HCT116 (cell line): ENCODE results near the gene TTLL5. TPM values are rescaled to one million over a fixed set of nuclear protein-coding genes. Genes with fewer than 3 reads are reported as not detected.

Experiments
- ATAC-seq: fragments of 200-7000 bp; cut with Tn5 transposase; 2 replicates; pipeline ENCODE4 v1.9.1; 2020; ENCODE audit warnings: mild to moderate bottlenecking, moderate library complexity
- BruUV-seq: library from RNA; stranded (reverse); fragments of 400-500 nt; replicated peaks from 2 replicates; lab custom pipeline; 2021; lab: Mats Ljungman, UMichigan
- CTCF ChIA-PET: fragments of 300-600 bp; sonication (Branson Sonifier 250); formaldehyde crosslinking; loops from one replicate; lab custom pipeline; 2021; ENCODE audit warnings: antibody characterized with exemption; lab: Charles Lee
- POLR2A ChIA-PET: fragments of 300-600, 350-600 bp; sonication (Branson Sonifier 250); formaldehyde crosslinking; loops from one replicate; lab custom pipeline; 2021; ENCODE audit warnings: antibody characterized with exemption; lab: Charles Lee
- RAD21 ChIA-PET, 2 experiments: fragments of 300-600 bp; sonication (Branson Sonifier 250); formaldehyde crosslinking; loops; one replicate each; lab custom pipeline; 2023; ENCODE audit warnings: low total read pairs in 2 of 2; ENCODE audit not compliant: uncharacterized antibody in 2 of 2, unreplicated experiment in 2 of 2, low non-redundant PET in 1 of 2; lab: Charles Lee
- DNase-seq: peaks from one replicate; pipeline ENCODE4 v3.0.0-alpha.2; 2010; ENCODE audit warnings: low read depth, low spot score
- H2AFZ ChIP-seq: fragments of 200-600 bp; shearing (Covaris generic), sonication (generic); 2 replicates; pipeline ENCODE4 v1.6.1; 2017; ENCODE audit warnings: low read depth, mixed run types, mixed read lengths, antibody characterized with exemption, low read length; ENCODE audit not compliant: poor library complexity, severe bottlenecking
- H3K27ac ChIP-seq: 2 replicates; pipeline ENCODE4 v1.5.1; 2012; ENCODE audit warnings: low read depth, low read length
- H3K27me3 ChIP-seq: fragments of 200-600 bp; sonication (generic); 2 replicates; pipeline ENCODE4 v1.6.1; 2016; ENCODE audit warnings: mixed run types, low read length, mixed read lengths; ENCODE audit not compliant: insufficient read depth
- H3K36me3 ChIP-seq, 2 experiments: fragments of 200-500 bp in 1 of 2; fragments of 200-600 bp in 1 of 2; sonication (Bioruptor generic) in 1 of 2; sonication (generic) in 1 of 2; 2 replicates each; pipeline versions ENCODE4 v1.5.1 to v1.6.1; 2014 to 2016; ENCODE audit warnings: low read length in 2 of 2, inconsistent platforms in 1 of 2, mixed read lengths in 1 of 2, mixed run types in 1 of 2; ENCODE audit not compliant: insufficient read depth in 2 of 2, control insufficient read depth in 1 of 2
- H3K4me1 ChIP-seq, 2 experiments: fragments of 200-600 bp in 1 of 2; sonication (generic) in 1 of 2; 2 replicates each; pipeline versions ENCODE4 v1.5.1 to v1.6.1; 2012 to 2017; ENCODE audit warnings: low read length in 2 of 2, inconsistent platforms in 1 of 2, mild to moderate bottlenecking in 1 of 2, mixed read lengths in 1 of 2, mixed run types in 1 of 2, moderate library complexity in 1 of 2; ENCODE audit not compliant: insufficient read depth in 2 of 2, control insufficient read depth in 1 of 2
- H3K4me2 ChIP-seq: fragments of 200-600 bp; sonication (generic); 2 replicates; pipeline ENCODE4 v1.6.1; 2017; ENCODE audit warnings: mixed run types, low read length, mixed read lengths
- H3K4me3 ChIP-seq, 2 experiments: fragments of 200-600 bp in 1 of 2; sonication (generic) in 1 of 2; replicated peaks in 1 of 2; 2 replicates each; pipeline ENCODE4 v1.5.1; 2011 to 2016; ENCODE audit warnings: low read length in 2 of 2, control low read depth in 1 of 2, low read depth in 1 of 2, mild to moderate bottlenecking in 1 of 2, mixed read lengths in 1 of 2, mixed run types in 1 of 2
- H3K79me2 ChIP-seq: fragments of 200-600 bp; sonication (generic); 2 replicates; pipeline ENCODE4 v1.6.1; 2017; ENCODE audit warnings: mild to moderate bottlenecking, mixed run types, low read length, moderate library complexity, mixed read lengths; ENCODE audit not compliant: insufficient read depth
- H3K9ac ChIP-seq: fragments of 200-600 bp; sonication (generic); 2 replicates; pipeline ENCODE4 v1.6.1; 2016; ENCODE audit warnings: low read length, mixed read lengths
- H3K9me2 ChIP-seq: fragments of 200-600 bp; sonication (generic), shearing (Covaris generic); 2 replicates; pipeline ENCODE4 v1.6.1; 2017; ENCODE audit warnings: mixed run types, mild to moderate bottlenecking, moderate library complexity; ENCODE audit not compliant: insufficient read depth
- H3K9me3 ChIP-seq, 2 experiments: fragments of 200-500 bp in 1 of 2; fragments of 200-600 bp in 1 of 2; sonication (Bioruptor generic) in 1 of 2; sonication (generic) in 1 of 2; 2 replicates each; pipeline ENCODE4 v1.6.1; 2014 to 2017; ENCODE audit warnings: low read length in 2 of 2, mixed read lengths in 2 of 2, inconsistent platforms in 1 of 2, low read depth in 1 of 2, mild to moderate bottlenecking in 1 of 2, mixed run types in 1 of 2, moderate library complexity in 1 of 2; ENCODE audit not compliant: control insufficient read depth in 1 of 2, insufficient read depth in 1 of 2
- H4K20me1 ChIP-seq: fragments of 200-600 bp; sonication (generic), shearing (Covaris generic); 2 replicates; pipeline ENCODE4 v1.6.1; 2017; ENCODE audit warnings: mixed run types, mild to moderate bottlenecking, moderate library complexity; ENCODE audit not compliant: insufficient read depth
- ATF3 ChIP-seq: IDR thresholded peaks from 2 replicates; pipeline ENCODE4 v1.6.1; 2012
- CBX3 ChIP-seq: IDR thresholded peaks from 2 replicates; pipeline ENCODE4 v1.6.1; 2012; ENCODE audit warnings: low read depth
- CEBPB ChIP-seq: IDR thresholded peaks from 2 replicates; pipeline ENCODE4 v1.6.1; 2012; ENCODE audit warnings: low read depth
- CTCF ChIP-seq, 3 experiments: fragments of 200-600 bp in 1 of 3; sonication (generic) in 1 of 3; IDR thresholded peaks in 2 of 3; conservative IDR thresholded peaks in 1 of 3; 2 replicates each; pipeline ENCODE4 v1.5.1; 2012 to 2017; ENCODE audit warnings: low read depth in 2 of 3, low read length in 2 of 3, antibody characterized with exemption in 1 of 3, borderline replicate concordance in 1 of 3, control low read depth in 1 of 3, mild to moderate bottlenecking in 1 of 3, mixed read lengths in 1 of 3, mixed run types in 1 of 3, moderate library complexity in 1 of 3; ENCODE audit not compliant: insufficient read depth in 1 of 3
- EGR1 ChIP-seq: IDR thresholded peaks from 2 replicates; pipeline ENCODE4 v1.6.1; 2012; ENCODE audit warnings: low read depth
- EZH2 ChIP-seq: fragments of 200-600 bp; sonication (generic); IDR thresholded peaks from 2 replicates; pipeline ENCODE4 v1.6.1; 2017; ENCODE audit warnings: antibody characterized with exemption, mixed run types
- EZH2phosphoT487 ChIP-seq: fragments of 200-600 bp; IDR thresholded peaks from 2 replicates; pipeline ENCODE4 v1.6.1; 2018; ENCODE audit warnings: antibody characterized with exemption, borderline replicate concordance
- FOSL1 ChIP-seq: IDR thresholded peaks from 2 replicates; pipeline ENCODE4 v1.6.1; 2012; ENCODE audit warnings: low read depth
- JUND ChIP-seq: IDR thresholded peaks from 2 replicates; pipeline ENCODE4 v1.6.1; 2012
- POLR2A ChIP-seq: IDR thresholded peaks from 2 replicates; pipeline ENCODE4 v1.7.0; 2011; ENCODE audit warnings: borderline replicate concordance; ENCODE audit not compliant: insufficient read depth, insufficient read length; ENCODE audit errors: extremely low read depth
- POLR2AphosphoS5 ChIP-seq: IDR thresholded peaks from 2 replicates; pipeline ENCODE4 v1.6.1; 2011; ENCODE audit warnings: mild to moderate bottlenecking, low read depth, low read length, moderate library complexity
- RAD21 ChIP-seq: IDR thresholded peaks from 2 replicates; pipeline ENCODE4 v1.6.1; 2012; ENCODE audit warnings: low read depth, mild to moderate bottlenecking
- SIN3A ChIP-seq: IDR thresholded peaks from 2 replicates; pipeline ENCODE4 v1.6.1; 2012; ENCODE audit warnings: low read depth
- TCF7L2 ChIP-seq: IDR thresholded peaks from 2 replicates; pipeline ENCODE4 v1.7.0; 2011; ENCODE audit warnings: borderline replicate concordance, inconsistent platforms; ENCODE audit not compliant: insufficient read depth, insufficient read length; ENCODE audit errors: extremely low read depth
- YY1 ChIP-seq: IDR thresholded peaks from 2 replicates; pipeline ENCODE4 v1.6.1; 2011; ENCODE audit warnings: low read length, low read depth, moderate library complexity, mild to moderate bottlenecking; ENCODE audit not compliant: insufficient replicate concordance; ENCODE audit errors: extremely low read depth
- ZBTB33 ChIP-seq: IDR thresholded peaks from 2 replicates; pipeline ENCODE4 v1.6.1; 2011; ENCODE audit warnings: mild to moderate bottlenecking, low read length, moderate library complexity; ENCODE audit not compliant: insufficient replicate concordance; ENCODE audit errors: extremely low read depth
- ZFX ChIP-seq: fragments of 450-650 bp; IDR thresholded peaks from 2 replicates; pipeline ENCODE4 v1.6.1; 2017
- intact Hi-C: fragments of 100-400 bp; cut with micrococcal nuclease; formaldehyde crosslinking; loops from 2 replicates; pipeline ENCODE4 v1.10.0; 2022
- total RNA-seq: library from RNA; stranded (reverse); gene quantifications from one replicate; pipeline ENCODE4 v1.2.1, GENCODE V29; 2021; ENCODE audit not compliant: unreplicated experiment
- TF ChIP-seq, protein P1 (sequence below): IDR thresholded peaks from 2 replicates; pipeline ENCODE4 v1.6.1; 2012
- TF ChIP-seq, protein P2 (sequence below): IDR thresholded peaks from 2 replicates; pipeline ENCODE4 v1.6.1; 2012; ENCODE audit warnings: low read depth

TTLL5 gene
- total RNA-seq, 1 experiment from 2014 or later, result 26.2 TPM

DNA sequence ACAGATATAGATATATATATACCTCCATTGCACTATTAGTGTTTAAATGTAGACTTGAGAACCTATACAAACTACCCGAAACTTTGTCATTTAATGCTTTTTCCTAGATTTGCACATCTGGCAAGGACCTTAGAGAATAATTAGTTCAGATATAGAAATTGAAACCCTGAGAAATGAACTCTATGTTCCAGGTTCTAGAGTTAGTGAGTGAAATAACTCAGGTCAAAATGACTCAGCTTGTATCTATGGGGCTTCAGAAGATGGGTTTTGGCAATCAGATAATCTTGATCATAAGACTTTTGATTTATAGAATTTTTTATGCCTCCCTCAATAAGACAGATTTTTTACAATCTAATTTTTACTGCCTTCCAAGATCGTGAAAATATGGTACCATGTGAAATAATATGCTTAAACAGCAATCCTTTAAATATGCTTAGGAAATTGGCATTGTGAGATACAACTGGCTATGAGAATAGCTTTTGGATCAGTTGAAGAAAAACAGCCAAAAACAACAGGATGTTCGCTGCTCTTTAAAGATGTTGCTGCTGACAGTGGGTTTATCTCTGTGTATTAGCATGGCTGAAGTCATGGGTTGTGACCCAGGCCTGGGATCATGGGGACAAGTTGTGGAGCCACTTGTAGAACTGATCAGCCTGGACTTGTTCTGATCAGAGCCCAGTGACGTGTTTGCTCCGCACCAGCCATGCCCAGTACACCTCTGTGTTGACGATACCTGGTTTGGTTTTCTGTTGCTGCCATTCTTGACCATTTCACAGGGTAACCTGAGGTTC is 63.6 kb downstream of the TTLL5 start:
- no peaks in the 10 kb centered on the region for H3K27me3 ChIP-seq
- TF ChIP-seq ZBTB33 (no peak), ATF3 (no peak), TCF7L2 (no peak), POLR2AphosphoS5 (no peak), RAD21 (no peak), JUND (no peak), EGR1 (no peak), CEBPB (no peak), EZH2phosphoT487 (no peak), YY1 (no peak), CBX3 (no peak), ZFX (no peak), CTCF (IDR thresholded peaks at IDR 0.05 in 2 of 3, conservative IDR thresholded peaks at IDR 0.05 in 1 of 3; ENCODE audit: borderline replicate concordance in 1 of 3, insufficient read depth in 1 of 3, low read depth in 2 of 3, low read length in 2 of 3) (no peak), FOSL1 (no peak), POLR2A (no peak), SIN3A (no peak), EZH2 (no peak)
- TF ChIP-seq, protein P1, sequence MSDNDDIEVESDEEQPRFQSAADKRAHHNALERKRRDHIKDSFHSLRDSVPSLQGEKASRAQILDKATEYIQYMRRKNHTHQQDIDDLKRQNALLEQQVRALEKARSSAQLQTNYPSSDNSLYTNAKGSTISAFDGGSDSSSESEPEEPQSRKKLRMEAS, result no peak
- TF ChIP-seq, protein P2, sequence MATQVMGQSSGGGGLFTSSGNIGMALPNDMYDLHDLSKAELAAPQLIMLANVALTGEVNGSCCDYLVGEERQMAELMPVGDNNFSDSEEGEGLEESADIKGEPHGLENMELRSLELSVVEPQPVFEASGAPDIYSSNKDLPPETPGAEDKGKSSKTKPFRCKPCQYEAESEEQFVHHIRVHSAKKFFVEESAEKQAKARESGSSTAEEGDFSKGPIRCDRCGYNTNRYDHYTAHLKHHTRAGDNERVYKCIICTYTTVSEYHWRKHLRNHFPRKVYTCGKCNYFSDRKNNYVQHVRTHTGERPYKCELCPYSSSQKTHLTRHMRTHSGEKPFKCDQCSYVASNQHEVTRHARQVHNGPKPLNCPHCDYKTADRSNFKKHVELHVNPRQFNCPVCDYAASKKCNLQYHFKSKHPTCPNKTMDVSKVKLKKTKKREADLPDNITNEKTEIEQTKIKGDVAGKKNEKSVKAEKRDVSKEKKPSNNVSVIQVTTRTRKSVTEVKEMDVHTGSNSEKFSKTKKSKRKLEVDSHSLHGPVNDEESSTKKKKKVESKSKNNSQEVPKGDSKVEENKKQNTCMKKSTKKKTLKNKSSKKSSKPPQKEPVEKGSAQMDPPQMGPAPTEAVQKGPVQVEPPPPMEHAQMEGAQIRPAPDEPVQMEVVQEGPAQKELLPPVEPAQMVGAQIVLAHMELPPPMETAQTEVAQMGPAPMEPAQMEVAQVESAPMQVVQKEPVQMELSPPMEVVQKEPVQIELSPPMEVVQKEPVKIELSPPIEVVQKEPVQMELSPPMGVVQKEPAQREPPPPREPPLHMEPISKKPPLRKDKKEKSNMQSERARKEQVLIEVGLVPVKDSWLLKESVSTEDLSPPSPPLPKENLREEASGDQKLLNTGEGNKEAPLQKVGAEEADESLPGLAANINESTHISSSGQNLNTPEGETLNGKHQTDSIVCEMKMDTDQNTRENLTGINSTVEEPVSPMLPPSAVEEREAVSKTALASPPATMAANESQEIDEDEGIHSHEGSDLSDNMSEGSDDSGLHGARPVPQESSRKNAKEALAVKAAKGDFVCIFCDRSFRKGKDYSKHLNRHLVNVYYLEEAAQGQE, result no peak
- no TSS peak for BruUV-seq
- CTCF ChIA-PET, result interaction anchor here (1.5 kb wide), 1 partner anchor 14 kb away, joined by 3 read pairs; no protein-coding TSS in a partner anchor
- no peaks in the 10 kb centered on the region for H4K20me1 ChIP-seq
- RAD21 ChIA-PET, result no interaction called here
- DNase-seq (no peak), ATAC-seq (no peak)
- peaks cover 0 to 17% of the 10 kb centered on the region in 2 experiments; a peak in 1 of 4 replicates for H3K36me3 ChIP-seq
- H3K4me1 ChIP-seq, result no peaks in the 10 kb centered on the region
- no peak overlapping the region for H3K4me2 ChIP-seq
- H3K79me2 ChIP-seq, result no peaks in the 10 kb centered on the region
- no peak overlapping the region for H3K27ac ChIP-seq
- no peak overlapping the region for H3K9ac ChIP-seq
- no peak overlapping the region for H3K4me3 ChIP-seq
- POLR2A ChIA-PET, result no interaction called here
- H2AFZ ChIP-seq, result no peak overlapping the region
- no peaks in the 10 kb centered on the region for H3K9me2 ChIP-seq
- intact Hi-C loops, result no loop called here
- no peaks in the 10 kb centered on the region for H3K9me3 ChIP-seq
